Stimulated activated CD8-positive, alpha-beta memory T cell treated with anti-CD3 and anti-CD28 coated beads, Interleukin-4, amount 100 ng/mL, for 1 hour (primary cell): ENCODE results near the gene TMEM201.
"Not testable (repeated sequence)": the region's sequence is repeated elsewhere in the genome, so short reads cannot be mapped to it uniquely, and the experiment has no call there.

Experiments used
- DNase-seq, 2 donors: peaks; one replicate each; pipeline ENCODE4 v3.0.0-alpha.2; 2020; ENCODE audit warnings: low read depth in 2 of 2, low spot score in 1 of 2

The TMEM201 gene

DNA sequence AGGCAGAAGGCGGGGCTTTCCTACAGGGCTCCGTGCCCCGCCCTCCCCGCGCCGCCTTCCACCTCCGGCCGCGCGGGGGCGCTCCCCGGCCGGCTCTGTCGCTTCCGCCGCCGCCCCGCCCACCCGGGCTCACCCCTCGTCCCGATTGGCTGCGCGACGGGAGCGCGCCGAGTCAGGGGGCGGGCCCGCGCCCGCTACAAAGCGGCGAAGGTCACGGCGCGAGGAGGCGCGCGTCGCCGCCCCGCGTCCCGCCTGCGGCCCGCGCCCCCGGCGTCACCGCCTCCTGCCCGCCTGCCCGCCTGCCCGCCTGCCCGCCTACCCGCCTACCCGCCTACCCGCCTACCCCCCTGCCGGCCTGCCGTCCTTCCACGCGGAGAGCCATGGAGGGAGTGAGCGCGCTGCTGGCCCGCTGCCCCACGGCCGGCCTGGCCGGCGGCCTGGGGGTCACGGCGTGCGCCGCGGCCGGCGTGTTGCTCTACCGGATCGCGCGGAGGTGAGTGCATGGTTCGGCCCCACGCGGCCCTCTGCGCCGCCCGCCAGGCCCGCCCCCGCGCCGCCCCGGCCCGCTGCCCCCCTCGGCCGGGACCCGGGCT is at the start of gene TMEM201:
TSS of gene TMEM201 (plus strand) at position 361 of the 593 bp plus-strand sequence. CDS start at position 381, 20 bp downstream.
- peak; percentile 87 to 89 for DNase-seq

DNA sequence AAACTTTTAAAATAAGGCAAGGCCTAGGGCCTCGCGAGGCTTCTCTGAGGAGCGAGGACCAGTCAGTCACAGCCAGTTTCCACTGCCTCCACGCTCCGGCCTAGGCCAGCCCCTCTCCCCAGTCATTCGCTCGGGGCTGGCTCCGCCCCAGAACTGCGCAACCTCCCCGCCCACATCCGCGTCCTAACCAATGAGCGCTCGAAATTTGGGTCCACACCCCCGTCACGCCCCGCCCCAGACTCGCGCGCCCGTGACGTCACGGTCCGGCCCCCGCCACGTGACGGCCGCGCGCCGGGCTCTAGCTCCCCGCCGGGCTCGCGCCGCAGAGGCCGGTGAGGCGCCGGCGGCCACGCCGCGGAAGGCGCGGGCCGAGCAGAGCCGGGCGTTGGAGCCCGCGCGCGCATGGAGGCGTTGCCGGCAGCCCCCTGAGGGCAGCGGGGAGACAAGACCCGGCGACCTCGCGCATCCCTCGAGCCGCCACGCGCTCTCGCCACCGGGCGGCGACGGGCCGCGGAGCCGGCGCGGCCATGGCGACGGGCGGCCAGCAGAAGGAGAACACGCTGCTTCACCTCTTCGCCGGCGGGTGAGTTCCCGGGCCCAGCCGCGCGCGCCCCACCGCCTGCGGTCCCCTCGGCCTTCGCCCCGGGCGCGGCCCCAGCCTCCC is 49.4 kb upstream of the TMEM201 start, which contains the start of gene SLC25A33:
TSS of gene SLC25A33 (plus strand) at position 301 of the 664 bp plus-strand sequence. CDS start at position 528, 227 bp downstream.
- DNase-seq = peak; percentile 97 to 98

GRCh38 chr1:9539829-9540550 is 48.7 kb upstream of the TMEM201 start:
- peak; percentile 7 to 17 for DNase-seq

DNA sequence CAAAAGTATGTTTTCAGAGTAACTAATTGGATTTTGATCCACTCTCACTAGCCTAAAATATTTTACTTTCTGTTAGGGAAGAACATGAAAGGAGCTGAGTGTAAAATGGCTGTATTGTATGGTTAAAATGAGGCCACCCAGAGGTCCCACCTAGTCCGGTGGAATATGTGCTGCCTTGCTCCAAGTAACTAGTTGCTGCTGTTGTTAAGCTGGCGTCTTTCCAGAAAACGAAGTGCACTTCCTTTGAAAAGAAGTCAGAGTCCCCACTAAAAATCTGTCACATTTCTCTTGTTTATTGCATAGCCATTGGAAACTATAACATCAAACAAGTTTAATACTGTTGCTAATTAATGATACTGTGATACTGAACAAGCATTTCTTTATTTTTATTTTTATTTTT is 46.3 kb upstream of the TMEM201 start:
- no peak for DNase-seq

DNA sequence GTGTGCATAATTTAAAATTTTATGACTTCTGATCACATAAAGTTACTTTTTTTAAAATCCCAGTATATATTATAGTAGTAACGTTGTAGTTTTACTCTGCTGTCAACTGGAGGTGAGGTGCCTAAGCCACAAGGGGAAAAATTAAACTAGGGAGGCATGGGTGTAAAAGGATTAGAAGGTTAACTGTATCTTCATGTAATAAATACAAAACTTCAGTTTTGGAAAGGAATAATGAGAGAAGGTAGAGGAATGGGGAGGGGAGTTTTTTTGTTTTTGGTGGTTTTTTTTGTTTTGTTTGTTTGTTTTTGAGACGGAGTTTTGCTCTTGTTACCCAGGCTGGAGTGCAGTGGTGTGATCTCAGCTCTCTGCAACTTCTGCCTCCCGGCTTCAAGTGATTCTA is 43.8 kb upstream of the TMEM201 start:
- DNase-seq = no peak

DNA sequence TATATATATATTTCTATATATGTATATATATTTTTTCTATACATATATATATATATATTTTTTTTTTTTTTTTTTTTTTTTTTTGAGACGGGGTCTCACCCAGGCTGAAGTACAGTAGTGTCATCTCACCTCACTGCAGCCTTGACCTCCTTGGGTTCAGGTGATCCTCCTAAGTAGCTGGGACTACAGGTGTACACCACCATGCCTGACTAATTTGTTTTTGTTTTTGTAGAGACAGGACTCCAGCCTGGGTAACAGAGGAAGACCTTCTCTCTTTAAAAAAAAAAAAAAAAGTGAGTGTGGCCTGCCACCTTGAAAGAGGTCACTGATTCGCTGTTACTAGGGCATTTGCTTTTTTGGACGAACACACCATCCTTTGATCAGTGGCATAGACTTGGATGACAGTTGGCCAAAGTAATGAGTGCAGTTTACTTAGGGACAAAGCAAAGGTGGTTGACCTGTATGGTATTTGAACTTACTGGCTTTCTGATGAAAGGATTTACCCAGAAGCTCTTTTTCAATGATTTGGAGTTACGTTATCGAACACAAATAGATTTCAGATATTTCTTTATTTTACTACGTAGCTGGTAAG is 38.7 kb upstream of the TMEM201 start:
- DNase-seq = no peak

- no peak for DNase-seq
Observed at GRCh38 chr1:9551984-9552383, 36.7 kb upstream of the TMEM201 start.

DNA sequence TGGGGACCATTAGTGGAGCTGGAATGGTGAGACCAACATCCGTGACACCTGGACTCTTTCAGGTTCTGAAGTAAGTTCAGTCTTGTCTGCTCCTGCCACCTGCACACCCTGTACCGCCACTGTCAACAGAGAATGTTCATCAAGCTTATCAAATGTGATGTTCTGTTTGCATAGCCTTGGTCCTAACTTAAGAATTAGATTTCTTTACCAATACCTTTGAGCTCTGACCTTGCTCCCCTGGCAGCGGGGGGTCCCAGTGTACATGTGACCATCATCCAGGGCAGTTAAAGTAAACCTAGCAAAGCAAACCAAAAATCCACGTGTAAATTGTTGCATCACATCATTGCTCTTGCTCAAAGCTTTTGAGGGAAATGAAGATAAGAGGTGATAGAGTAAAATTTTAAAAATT is 35.0 kb upstream of the TMEM201 start:
- DNase-seq = no peak

DNA sequence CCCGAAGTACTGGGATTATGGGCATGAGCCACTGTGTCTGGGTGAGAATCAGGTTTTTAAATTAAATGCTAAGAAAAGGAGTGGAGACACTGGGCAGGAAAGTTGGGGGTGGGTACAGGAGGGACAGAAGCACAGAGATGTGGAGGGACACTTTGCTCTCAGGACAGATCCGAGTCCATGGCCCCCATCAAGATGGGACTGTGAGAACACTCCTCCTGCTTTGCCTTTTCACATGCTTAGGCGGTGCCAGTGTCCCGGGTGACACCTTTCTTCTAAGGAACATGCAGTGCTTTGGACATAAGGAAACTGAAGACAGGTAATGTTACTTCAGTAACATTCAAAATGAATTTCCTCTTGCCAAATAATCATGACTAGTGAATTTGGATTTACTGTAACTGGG is 32.8 kb upstream of the TMEM201 start:
- DNase-seq = no peak

DNA sequence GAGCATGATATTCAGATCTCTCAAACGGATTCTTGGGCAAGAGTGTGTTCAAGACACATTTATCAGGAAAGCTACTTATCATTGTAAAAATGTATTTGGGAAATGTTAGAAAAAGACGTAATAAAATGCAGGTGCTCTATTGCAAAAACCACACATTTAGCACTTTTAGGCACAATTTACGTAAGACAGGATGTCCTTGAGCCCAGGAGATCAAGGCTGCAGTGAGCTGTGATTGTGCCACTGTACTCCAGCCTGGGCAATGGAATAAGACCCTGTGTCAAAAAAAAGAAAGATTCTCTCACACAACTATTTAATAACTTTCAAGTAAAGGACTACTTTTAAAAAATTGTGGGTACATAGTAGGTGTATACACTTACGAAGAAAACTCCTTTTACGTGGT is 31.1 kb upstream of the TMEM201 start:
- DNase-seq = no peak

GRCh38 chr1:9558271-9558945 is 30.3 kb upstream of the TMEM201 start:
- DNase-seq = no peak

GRCh38 chr1:9558946-9559545 is 29.7 kb upstream of the TMEM201 start:
- no peak for DNase-seq

- no peak for DNase-seq
Observed at GRCh38 chr1:9559673-9560072, 29.0 kb upstream of the TMEM201 start.

GRCh38 chr1:9560090-9560489 is 28.6 kb upstream of the TMEM201 start:
- DNase-seq = not testable (repeated sequence)

DNA sequence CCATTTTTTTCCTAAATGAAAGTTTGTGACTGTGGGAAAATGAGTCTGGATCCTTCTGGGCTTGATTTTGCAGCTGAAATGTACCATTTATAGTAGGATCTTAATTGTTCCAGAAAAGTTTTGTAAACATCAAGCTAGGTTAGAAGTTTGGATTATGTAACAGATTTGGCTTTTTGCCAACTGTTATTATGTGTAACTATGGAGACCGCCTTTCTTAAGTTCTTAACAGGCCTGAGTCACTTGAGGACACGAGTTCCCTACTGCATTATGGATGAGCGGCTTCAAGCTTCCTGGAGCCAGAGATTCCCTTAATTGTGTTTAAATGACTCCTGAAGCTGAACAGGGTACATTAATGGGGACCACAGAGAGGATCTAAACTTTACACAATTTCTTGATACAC is 27.3 kb upstream of the TMEM201 start:
- DNase-seq = no peak

- no peak for DNase-seq
Observed at GRCh38 chr1:9569267-9569666, 19.4 kb upstream of the TMEM201 start.

DNA sequence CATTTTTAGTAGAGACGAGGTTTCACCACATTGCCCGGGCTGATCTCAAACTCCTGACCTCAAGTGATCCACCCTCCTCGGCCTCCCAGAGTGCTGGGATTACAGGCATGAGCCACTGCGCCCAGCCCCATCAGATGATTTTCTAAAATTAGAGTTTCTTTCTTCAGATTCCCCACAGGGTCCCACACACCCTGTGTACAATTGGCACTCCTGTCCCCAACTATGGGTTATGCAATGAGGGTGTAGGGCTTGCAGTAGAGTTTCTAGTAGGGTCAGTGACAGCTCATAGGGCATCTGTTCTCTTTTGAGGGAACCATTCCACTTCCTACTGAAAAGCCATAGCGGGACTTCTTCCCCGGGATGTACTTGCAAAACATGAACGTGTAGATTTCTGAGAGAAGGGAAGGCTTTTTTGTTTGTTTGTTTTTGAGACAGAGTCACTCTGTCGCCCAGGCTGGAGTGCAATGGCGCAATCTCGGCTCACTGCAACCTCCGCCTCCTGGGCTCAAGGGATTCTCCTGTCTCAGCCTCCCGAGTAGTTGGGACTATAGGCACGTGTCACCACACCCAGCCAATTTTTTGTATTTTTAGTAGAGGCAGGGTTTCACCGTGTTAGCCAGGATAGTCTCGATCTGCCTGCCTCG is 17.7 kb upstream of the TMEM201 start:
- DNase-seq = not testable (repeated sequence)

- DNase-seq = no peak
Observed at GRCh38 chr1:9573723-9574122, 15.0 kb upstream of the TMEM201 start.

GRCh38 chr1:9575486-9575885 is 13.2 kb upstream of the TMEM201 start:
- DNase-seq = no peak

- DNase-seq = no peak
Observed at GRCh38 chr1:9576903-9577302, 11.8 kb upstream of the TMEM201 start.
